ENCODE data around the gene PNPLA5.

DNA sequence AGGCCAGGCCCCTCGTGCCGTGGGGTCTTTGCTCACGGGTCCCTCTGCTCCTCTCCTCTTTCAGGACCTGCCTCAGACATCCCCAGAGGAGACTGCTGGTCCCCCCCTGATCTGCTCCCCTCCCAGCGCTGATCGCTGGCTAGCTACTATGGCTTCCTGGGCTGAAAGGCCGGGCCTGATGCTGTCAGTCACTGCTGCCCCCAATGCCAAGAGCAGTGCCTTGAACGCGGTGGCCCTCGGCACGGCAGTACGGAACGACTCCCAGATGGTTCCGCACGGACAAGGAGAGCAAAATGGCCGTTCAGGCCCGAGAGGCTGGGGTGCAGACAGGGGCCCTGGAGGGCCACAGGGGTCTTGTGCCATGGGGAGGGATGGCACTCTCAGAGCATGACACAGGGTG, 51.0 kb downstream of the PNPLA5 start:
- TF ChIP-seq, protein P1, sequence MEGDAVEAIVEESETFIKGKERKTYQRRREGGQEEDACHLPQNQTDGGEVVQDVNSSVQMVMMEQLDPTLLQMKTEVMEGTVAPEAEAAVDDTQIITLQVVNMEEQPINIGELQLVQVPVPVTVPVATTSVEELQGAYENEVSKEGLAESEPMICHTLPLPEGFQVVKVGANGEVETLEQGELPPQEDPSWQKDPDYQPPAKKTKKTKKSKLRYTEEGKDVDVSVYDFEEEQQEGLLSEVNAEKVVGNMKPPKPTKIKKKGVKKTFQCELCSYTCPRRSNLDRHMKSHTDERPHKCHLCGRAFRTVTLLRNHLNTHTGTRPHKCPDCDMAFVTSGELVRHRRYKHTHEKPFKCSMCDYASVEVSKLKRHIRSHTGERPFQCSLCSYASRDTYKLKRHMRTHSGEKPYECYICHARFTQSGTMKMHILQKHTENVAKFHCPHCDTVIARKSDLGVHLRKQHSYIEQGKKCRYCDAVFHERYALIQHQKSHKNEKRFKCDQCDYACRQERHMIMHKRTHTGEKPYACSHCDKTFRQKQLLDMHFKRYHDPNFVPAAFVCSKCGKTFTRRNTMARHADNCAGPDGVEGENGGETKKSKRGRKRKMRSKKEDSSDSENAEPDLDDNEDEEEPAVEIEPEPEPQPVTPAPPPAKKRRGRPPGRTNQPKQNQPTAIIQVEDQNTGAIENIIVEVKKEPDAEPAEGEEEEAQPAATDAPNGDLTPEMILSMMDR (IDR thresholded peaks at IDR 0.05 in 8 of 11, conservative IDR thresholded peaks at IDR 0.05 in 3 of 11) = no peak
- TF ChIP-seq POLR2A (IDR thresholded peaks at IDR 0.05) (no peak), POLR2AphosphoS5 (IDR thresholded peaks at IDR 0.05) (no peak)
